ENCODE results near the gene TMED7.

The TMED7 gene

DNA sequence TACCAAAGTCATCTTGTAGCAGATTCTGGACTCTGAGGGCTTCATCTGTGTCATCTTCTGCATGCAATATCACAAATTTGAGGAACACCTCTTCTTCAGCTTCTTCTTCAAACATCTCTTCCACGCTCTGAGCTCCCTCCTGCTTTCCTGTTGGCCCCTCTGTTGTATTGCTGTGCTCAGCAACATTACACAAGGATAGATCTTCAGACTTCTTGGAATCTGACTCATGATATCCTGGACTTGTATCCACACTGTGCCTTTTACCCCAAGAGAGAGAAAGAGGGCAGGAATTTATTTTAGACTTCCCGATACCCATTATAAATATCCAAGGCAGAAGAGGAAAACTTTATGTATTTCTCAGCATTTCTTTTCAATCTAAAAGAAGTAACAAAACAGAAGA, 44.9 kb downstream of the TMED7 start:
- no peak for TF ChIP-seq CTCF (IDR thresholded peaks at IDR 0.05; ENCODE audit: low read depth, low read length)
- no peak overlapping the region for H3K4me3 ChIP-seq (ENCODE audit: low read depth, low read length)

GRCh38 chr5:115579747-115580173, 46.1 kb downstream of the TMED7 start:
- TF ChIP-seq CTCF (IDR thresholded peaks at IDR 0.05; ENCODE audit: low read depth, low read length) = no peak

GRCh38 chr5:115579216-115579615, 46.6 kb downstream of the TMED7 start:
- TF ChIP-seq CTCF (IDR thresholded peaks at IDR 0.05; ENCODE audit: low read depth, low read length) = no peak
- H3K4me3 ChIP-seq (ENCODE audit: low read depth, low read length) = no peak overlapping the region

More at GRCh38 chr5:115579747-115580173, 46.1 kb downstream of the TMED7 start:
- no peak overlapping the region for H3K4me3 ChIP-seq (ENCODE audit: low read depth, low read length)

DNA sequence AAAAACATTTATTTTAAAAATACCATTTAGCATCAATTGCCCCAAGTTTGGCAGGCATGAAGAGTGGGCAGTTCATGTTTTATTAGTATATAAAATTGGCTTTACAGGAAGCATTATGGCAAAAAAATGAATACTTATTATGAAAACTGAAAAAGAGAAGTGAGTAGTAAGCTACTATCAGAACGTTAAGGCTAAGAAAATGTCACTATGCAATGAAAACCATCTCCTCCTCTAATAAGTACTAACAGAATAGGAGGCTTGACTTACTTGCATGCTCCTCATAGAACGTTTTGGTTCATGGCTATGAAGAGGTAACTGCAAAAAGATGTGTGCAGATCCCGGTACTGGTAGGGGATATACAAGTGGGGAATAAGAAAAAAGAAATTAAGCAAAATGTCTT, 47.2 kb downstream of the TMED7 start:
- no peak for TF ChIP-seq CTCF (IDR thresholded peaks at IDR 0.05; ENCODE audit: low read depth, low read length)
- no peak overlapping the region for H3K4me3 ChIP-seq (ENCODE audit: low read depth, low read length)

DNA sequence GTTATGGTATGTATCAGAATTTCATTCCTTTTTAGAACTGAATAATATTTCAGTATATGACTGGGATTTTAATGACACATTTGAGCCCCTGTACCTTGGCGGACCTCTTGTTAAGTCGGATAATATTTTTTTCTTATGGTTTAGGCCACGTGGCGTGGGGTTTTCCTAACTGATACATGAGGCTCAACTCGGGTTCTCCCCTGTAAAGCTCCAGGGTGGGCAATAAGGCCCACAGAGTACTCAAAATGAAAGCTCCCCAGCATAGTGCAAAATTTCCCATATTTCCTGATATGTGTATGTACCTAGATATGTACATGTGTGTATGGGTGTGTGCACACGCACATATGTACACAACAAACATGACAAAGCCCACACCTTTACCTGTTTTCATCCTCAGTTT, 48.1 kb downstream of the TMED7 start:
- TF ChIP-seq CTCF (IDR thresholded peaks at IDR 0.05; ENCODE audit: low read depth, low read length) = no peak
- no peak overlapping the region for H3K4me3 ChIP-seq (ENCODE audit: low read depth, low read length)

GRCh38 chr5:115577329-115577728, 48.5 kb downstream of the TMED7 start:
- H3K4me3 ChIP-seq (ENCODE audit: low read depth, low read length) = no peak overlapping the region
- TF ChIP-seq CTCF (IDR thresholded peaks at IDR 0.05; ENCODE audit: low read depth, low read length) = no peak

GRCh38 chr5:115575167-115576070, 50.4 kb downstream of the TMED7 start:
- no peak for TF ChIP-seq CTCF (IDR thresholded peaks at IDR 0.05; ENCODE audit: low read depth, low read length)
- no peak overlapping the region for H3K4me3 ChIP-seq (ENCODE audit: low read depth, low read length)
